Neural cell (in vitro differentiated cells): ENCODE data around the gene RAB3A.

Experiments
- EZH2 ChIP-seq: fragments of 200-600, 300-800 bp; shearing (Covaris generic), sonication (generic); IDR thresholded peaks from 2 replicates; pipeline ENCODE4 v1.6.1; 2014; ENCODE audit warnings: antibody characterized with exemption, low read length, borderline replicate concordance, mild to moderate bottlenecking; ENCODE audit not compliant: insufficient read depth, poor library complexity, severe bottlenecking
- TF ChIP-seq, protein P1 (sequence below): fragments of 450-650 bp; IDR thresholded peaks from 2 replicates; pipeline ENCODE4 v1.5.1; 2014; ENCODE audit warnings: antibody characterized with exemption, mild to moderate bottlenecking, moderate library complexity; ENCODE audit not compliant: poor library complexity, severe bottlenecking

DNA sequence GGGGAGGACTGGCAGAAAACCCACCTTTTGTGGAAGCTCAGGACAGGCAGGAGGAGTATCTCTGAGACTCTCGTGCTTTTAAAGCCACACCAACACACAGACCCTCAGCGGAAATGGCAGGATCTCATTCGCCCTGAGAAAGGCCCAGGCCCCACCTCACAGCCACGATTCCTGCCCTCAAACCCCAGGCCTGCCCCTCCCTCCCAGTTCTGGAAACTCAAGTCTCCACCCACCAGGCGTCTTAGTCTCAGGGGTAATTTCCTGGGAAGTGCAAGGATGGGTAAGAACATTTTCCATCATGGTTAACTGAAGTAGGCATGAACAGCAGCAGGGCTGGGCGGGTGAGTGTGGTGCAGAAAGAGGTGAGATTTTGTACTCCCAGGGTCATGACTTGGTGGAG is 30.4 kb upstream of the RAB3A start:
- TF ChIP-seq, protein P1, sequence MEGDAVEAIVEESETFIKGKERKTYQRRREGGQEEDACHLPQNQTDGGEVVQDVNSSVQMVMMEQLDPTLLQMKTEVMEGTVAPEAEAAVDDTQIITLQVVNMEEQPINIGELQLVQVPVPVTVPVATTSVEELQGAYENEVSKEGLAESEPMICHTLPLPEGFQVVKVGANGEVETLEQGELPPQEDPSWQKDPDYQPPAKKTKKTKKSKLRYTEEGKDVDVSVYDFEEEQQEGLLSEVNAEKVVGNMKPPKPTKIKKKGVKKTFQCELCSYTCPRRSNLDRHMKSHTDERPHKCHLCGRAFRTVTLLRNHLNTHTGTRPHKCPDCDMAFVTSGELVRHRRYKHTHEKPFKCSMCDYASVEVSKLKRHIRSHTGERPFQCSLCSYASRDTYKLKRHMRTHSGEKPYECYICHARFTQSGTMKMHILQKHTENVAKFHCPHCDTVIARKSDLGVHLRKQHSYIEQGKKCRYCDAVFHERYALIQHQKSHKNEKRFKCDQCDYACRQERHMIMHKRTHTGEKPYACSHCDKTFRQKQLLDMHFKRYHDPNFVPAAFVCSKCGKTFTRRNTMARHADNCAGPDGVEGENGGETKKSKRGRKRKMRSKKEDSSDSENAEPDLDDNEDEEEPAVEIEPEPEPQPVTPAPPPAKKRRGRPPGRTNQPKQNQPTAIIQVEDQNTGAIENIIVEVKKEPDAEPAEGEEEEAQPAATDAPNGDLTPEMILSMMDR = no peak
- TF ChIP-seq EZH2 = no peak
